Ovary (tissue), 3 donors: ENCODE measurements around the gene OPA1.

Experiments
- EP300 ChIP-seq: sonication (generic); formaldehyde crosslinking; IDR thresholded peaks from one replicate; pipeline ENCODE4 v1.6.1; 2017; ENCODE audit warnings: antibody characterized with exemption
- POLR2A ChIP-seq: fragments of 450-650 bp; IDR thresholded peaks from one replicate; pipeline ENCODE4 v1.6.1; 2017; ENCODE audit warnings: antibody characterized with exemption, mild to moderate bottlenecking, moderate library complexity
- TF ChIP-seq, protein P1 (sequence below), 3 donors: fragments of 450-650 bp in 2 of 3; fragments of 200-600 bp in 1 of 3; IDR thresholded peaks; one replicate each; pipeline versions ENCODE4 v1.5.1 to v1.8.0; 2016 to 2022; ENCODE audit warnings: antibody characterized with exemption in 3 of 3, mild to moderate bottlenecking in 1 of 3
- donor health status: DM: no; HTN: no; CAD: no.

DNA sequence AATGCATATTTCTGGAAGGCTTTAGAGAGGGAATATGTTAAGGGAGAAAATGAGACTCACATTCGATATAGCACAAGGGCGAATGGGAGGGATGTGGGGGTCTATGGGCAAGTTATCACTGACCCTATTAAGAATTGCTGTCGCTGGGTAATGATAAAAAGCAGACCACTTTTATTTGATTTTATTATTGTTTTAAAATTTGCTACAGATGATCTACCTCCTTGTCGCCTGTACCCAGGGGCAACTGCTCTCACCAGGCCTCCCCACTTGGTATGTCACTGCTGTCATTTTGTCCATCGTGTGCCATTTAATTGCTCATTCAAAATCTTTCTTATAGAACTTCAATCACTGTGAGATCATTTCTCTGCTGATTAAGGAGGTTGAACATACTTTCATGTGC, 153.8 kb downstream of the OPA1 start:
- TF ChIP-seq, protein P1, sequence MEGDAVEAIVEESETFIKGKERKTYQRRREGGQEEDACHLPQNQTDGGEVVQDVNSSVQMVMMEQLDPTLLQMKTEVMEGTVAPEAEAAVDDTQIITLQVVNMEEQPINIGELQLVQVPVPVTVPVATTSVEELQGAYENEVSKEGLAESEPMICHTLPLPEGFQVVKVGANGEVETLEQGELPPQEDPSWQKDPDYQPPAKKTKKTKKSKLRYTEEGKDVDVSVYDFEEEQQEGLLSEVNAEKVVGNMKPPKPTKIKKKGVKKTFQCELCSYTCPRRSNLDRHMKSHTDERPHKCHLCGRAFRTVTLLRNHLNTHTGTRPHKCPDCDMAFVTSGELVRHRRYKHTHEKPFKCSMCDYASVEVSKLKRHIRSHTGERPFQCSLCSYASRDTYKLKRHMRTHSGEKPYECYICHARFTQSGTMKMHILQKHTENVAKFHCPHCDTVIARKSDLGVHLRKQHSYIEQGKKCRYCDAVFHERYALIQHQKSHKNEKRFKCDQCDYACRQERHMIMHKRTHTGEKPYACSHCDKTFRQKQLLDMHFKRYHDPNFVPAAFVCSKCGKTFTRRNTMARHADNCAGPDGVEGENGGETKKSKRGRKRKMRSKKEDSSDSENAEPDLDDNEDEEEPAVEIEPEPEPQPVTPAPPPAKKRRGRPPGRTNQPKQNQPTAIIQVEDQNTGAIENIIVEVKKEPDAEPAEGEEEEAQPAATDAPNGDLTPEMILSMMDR (IDR thresholded peaks at IDR 0.05) = no peak
- TF ChIP-seq EP300 (no peak), POLR2A (no peak)
